GM19043 (cell line): ENCODE measurements around the gene SGPP2.
"Not testable (repeated sequence)": the region's sequence is repeated elsewhere in the genome, so short reads cannot be mapped to it uniquely, and the experiment has no call there.

Experiments used
- ATAC-seq: cut with Tn5 transposase; IDR thresholded peaks from one replicate; pipeline ENCODE4 v1.9.1; 2021; ENCODE audit warnings: low read depth; ENCODE audit not compliant: unreplicated experiment

The SGPP2 gene

DNA sequence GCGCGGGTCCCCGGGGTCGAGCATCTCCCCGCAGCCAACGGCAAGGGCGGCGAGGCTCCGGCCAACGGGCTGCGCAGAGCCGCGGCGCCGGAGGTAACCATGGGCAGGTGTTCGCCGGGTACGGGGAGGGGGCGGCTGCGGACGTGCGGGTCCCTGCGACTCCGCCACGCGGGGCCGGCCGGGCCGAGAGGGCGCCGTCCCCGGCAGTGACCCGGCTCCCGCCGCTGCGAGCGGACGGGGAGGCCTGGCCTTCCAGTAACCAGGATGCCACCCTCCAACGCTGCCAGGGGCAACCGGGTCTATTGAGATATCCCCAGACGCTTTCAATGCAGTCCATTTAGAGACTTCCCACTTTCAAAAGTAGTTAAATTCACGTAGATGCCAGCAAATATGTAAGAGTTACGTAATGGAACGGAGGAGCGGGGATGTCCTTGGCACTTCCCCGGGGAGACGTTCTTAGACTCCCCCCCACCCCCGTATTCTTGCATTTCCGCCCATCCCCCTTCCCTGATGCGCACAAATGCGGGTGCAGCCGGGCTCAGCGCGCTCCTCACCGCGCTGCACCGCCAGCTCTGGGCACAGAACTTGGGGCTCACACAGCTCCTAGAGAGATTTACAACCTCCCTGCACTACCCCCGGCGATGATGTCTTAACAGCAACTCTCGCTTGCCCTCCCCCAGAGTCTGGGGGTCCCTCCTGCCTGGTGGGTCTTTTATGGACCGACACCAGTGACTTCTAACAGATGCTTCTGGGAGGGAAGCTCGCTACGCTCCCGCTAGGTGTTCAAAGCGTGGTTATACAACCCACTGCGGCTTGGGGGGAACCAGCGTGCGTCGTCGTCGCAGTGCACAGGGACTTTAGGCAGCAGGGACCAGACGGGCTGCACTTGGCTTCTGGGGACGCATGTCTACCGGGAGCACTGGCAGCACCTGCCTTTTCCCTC, 657 bp downstream of the SGPP2 start:
- ATAC-seq = no peak

GRCh38 chr2:222427646-222428301, 3.4 kb downstream of the SGPP2 start:
- ATAC-seq = peak; percentile 55

DNA sequence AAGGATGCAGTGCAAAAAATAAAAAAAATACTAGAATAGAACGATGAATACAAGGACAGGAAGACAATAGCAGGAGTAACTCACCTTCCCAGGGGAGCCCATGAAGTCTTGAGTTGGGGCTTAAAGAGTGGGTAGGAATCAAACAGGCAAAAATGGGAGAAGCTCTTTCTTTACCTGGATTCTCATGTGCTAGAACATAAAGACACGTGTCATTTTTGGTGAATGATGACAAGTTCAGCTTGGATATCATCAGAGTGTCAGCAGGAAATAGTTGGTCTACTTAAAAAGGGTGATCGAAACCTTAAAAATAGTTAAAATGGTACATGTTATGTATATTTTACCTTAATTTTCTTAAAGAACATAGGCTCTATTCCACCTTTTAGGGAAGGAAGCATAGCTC, 5.7 kb downstream of the SGPP2 start:
- no peak for ATAC-seq

GRCh38 chr2:222430681-222431080, 6.3 kb downstream of the SGPP2 start:
- no peak for ATAC-seq

DNA sequence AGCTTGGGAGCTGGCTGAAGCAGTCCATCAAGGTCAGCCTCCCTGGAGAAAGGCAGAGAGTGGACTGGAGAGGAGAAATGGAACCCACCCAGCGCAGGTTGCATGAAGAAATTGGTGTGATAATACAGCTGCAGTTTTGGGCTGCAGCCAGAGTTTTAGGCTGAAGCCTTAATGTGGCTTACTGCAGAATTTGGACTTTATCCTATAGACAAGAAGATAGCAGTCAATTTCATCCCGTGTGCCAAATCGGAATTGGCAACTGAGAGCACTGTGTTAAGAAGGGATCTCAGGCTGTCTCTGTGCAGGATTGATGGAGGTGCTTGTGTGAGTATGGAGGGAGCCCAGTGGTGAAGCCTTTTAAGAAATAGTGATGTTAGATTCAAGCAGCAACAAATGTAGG, 7.5 kb downstream of the SGPP2 start:
- ATAC-seq = no peak

DNA sequence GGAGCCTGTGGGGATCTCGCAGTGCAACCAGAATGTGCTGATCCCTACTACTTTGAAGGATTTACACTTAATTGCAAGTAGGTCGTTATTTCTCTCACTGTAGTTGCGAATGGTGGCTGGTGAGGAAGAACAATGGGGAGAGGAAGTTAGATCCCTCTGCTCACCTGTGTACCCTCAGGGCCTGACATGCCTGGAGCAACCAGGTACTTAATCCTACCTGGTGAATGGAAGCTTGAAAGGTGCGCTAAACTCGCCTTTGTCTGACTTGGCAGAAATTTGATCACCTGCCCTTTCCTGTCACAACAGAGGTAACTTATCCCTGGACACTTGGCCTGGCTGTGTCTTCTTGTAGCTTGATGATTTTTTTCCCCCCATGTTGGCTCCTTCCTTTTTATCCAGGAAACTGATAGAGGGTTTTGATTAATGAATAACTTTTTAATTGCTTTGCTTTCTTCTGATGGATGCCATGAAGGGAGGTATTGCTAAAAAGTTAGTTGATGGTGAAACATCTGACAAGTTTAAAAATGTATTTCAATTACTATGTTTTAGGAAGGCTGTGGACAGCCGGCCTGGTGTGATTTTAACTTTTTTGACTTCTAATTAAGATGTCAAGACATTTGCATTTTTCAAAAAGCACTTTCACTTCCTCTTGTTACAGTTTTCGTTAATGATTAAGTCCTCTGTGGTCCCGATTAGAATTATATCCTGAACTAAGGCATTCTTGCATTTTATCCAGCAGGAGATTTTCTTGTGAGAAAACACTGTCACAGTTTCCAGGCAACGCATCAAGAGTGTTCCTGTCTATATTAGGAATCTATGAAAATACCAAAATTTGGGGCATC, 9.2 kb downstream of the SGPP2 start:
- ATAC-seq = peak; percentile 78

DNA sequence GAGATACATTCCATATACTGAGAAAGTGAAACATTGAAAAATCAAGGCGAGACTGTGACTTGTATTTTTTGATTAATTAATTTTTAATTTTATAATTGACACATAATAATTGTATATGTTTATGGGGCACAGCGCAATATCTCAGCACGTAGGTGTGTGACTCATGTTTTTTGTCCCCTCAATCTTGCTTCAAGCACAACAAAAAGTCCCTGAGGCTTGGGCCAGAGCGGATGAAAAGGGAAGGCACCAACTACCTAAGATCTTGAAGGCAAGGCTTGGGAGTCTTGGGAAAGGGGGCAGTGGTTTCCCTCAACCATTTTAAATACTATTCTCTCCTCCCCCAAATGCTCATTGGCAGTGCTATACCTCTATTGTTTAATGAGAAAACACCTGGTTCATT, 9.9 kb downstream of the SGPP2 start:
- peak; percentile 41 for ATAC-seq

- not testable (repeated sequence) for ATAC-seq
Measured at GRCh38 chr2:222435400-222436039, 11.2 kb downstream of the SGPP2 start.

DNA sequence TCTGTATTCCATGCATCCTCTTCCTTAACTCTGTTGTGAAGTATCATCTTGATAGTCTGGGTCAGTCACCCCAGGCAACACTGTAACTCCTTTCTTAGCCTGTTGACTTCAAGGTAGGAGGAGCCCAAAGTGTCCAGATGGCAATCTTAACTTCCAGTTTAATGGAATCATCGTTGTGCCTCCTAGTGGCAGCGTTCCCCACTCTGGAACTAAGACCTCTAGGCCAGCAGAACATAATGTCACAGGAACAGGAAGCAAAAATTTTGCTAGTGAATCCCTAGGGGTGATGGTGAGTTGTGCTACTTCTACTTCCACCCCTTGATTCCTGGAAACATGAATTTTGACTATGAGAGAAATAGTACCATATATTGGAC, 11.7 kb downstream of the SGPP2 start:
- ATAC-seq = no peak

DNA sequence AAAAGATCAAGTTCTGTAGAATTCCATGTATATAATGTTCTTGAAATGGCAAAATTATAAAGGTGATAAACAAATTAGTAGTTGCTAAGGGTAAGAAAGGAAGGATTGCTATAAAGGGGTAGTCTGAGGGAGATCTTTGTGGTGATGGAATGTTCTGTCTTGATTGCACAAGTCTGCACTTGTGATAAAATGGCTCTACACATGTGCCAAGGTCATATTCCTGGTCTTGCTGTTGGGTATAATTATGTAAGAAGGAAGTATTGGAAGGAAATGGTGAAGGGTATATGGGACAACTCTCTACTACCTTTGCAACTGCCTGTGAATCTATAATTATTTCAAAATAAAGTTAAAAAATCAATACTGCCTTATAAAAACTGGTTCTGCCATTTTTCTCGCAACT, 15.3 kb downstream of the SGPP2 start:
- ATAC-seq = no peak

DNA sequence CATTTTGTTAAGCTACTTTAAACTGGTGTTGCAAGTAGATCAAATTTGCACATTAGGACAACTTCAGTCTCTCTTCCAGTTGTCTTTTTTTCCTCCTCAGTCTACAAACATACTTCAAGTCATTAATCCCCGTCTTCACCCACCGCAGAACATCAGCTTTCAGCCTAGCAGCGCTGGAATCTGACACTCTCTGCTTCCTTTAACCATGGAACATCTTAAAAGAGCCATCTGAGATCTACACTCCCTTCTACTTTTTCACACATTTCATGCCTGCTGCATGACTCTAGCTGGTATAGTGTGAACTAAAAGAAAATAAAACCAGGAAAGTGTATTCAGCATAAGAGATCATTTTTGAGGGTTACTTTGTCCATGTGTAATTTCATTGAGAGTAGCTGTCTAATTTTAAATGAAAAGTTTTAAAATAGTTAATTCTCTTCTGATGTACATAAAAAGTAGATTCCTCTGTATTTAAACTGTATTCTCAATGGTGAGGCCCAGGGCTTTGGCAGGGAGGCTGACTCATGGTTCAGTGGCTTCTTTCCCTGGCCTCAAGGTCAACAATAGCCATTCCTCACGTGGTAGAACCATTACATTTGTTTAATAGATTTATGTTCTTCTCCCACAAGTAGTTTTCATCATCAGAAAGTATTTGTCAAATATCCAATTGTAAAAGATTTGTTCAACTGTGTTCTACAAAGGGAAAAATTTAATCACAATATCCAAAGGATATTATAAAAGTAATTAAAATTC, 16.5 kb downstream of the SGPP2 start:
- no peak for ATAC-seq

GRCh38 chr2:222442665-222443064, 18.3 kb downstream of the SGPP2 start:
- ATAC-seq = no peak

GRCh38 chr2:222445227-222445626, 20.9 kb downstream of the SGPP2 start:
- no peak for ATAC-seq

- ATAC-seq = no peak
Measured at GRCh38 chr2:222447131-222447530, 22.8 kb downstream of the SGPP2 start.

- ATAC-seq = no peak
Measured at GRCh38 chr2:222448748-222449181, 24.4 kb downstream of the SGPP2 start.

- no peak for ATAC-seq
Measured at GRCh38 chr2:222450021-222450420, 25.7 kb downstream of the SGPP2 start.

GRCh38 chr2:222451224-222451674, 26.9 kb downstream of the SGPP2 start:
- peak; percentile 100 for ATAC-seq

GRCh38 chr2:222452422-222452950, 28.1 kb downstream of the SGPP2 start:
- ATAC-seq = no peak

DNA sequence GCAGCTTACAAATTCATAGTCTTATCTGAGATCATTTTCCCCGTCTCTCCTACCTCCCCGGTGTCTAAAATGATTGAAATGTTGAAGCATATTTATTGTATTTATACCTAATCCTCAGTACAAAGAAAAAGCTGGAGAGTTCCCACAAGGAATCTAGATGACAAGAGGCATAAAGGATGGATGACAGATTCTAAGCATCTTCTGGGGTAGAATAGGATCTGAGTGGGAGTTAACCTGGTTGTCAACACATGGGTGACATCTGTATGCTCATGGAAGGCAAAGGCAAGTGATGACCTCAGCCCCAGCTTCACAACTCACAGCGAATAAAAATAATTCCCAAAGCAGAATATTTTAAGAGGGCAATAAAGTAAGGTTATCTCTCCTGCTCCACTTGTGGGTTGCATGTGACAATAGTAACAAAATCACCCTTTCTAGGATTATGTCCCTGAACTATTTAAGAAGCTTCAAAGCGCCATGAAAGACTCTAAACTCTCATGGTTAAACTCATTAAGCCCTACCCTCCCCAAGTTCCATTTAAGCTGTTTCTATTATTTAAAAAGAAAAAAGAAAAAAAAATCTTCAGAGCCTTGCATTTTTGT, 32.2 kb downstream of the SGPP2 start:
- no peak for ATAC-seq
